HepG2 (cell line): ENCODE results near the gene PRDX2. TPM values are rescaled to one million over a fixed set of nuclear protein-coding genes. Genes with fewer than 3 reads are reported as not detected.

Source experiments
- ATF7-NPFF ChIP-seq: sonication (generic); formaldehyde crosslinking; IDR thresholded peaks from 2 replicates; pipeline ENCODE4 v1.8.1; 2023; ENCODE audit warnings: mild to moderate bottlenecking, low read depth, missing genetic modification reagents, moderate library complexity
- ESRRA ChIP-seq: sonication (generic); formaldehyde crosslinking; IDR thresholded peaks from 2 replicates; pipeline ENCODE4 v1.5.1; 2020; ENCODE audit warnings: mild to moderate bottlenecking, low read depth, missing genetic modification reagents
- HDAC1 ChIP-seq: sonication (generic); formaldehyde crosslinking; IDR thresholded peaks from 2 replicates; pipeline ENCODE4 v1.5.1; 2020; ENCODE audit warnings: mild to moderate bottlenecking, missing genetic modification reagents
- IKZF5 ChIP-seq: IDR thresholded peaks from 2 replicates; pipeline ENCODE4 v1.6.1; 2018; ENCODE audit warnings: missing genetic modification reagents, mild to moderate bottlenecking, missing compliant biosample characterization
- JUND ChIP-seq: sonication (generic); formaldehyde crosslinking; IDR thresholded peaks from 2 replicates; pipeline ENCODE4 v1.8.0; 2022; ENCODE audit warnings: mild to moderate bottlenecking, missing genetic modification reagents
- KLF12 ChIP-seq: sonication (generic); formaldehyde crosslinking; IDR thresholded peaks from 2 replicates; pipeline ENCODE4 v1.4.0; 2020; ENCODE audit warnings: missing genetic modification reagents, borderline replicate concordance
- KLF9 ChIP-seq: IDR thresholded peaks from 2 replicates; pipeline ENCODE4 v1.6.1; 2016; ENCODE audit warnings: low read depth
- LCORL ChIP-seq, 2 experiments: fragments of 450-650 bp in 1 of 2; sonication (generic) in 1 of 2; formaldehyde crosslinking in 1 of 2; IDR thresholded peaks; 2 replicates each; pipeline versions ENCODE4 v1.5.0 to v1.6.1; 2017 to 2020; ENCODE audit warnings: antibody characterized with exemption in 1 of 2, missing genetic modification reagents in 1 of 2
- MBD4 ChIP-seq: IDR thresholded peaks from 2 replicates; pipeline ENCODE4 v1.6.1; 2012; ENCODE audit warnings: low read length, inconsistent platforms, borderline replicate concordance
- NCOA2 ChIP-seq: sonication (generic); formaldehyde crosslinking; IDR thresholded peaks from 2 replicates; pipeline ENCODE4 v1.8.0; 2022; ENCODE audit warnings: inconsistent platforms
- PBX2 ChIP-seq: IDR thresholded peaks from 2 replicates; pipeline ENCODE4 v1.6.1; 2016; ENCODE audit warnings: control low read depth
- RARG ChIP-seq: sonication (generic); formaldehyde crosslinking; IDR thresholded peaks from 2 replicates; pipeline ENCODE4 v1.4.0; 2020; ENCODE audit warnings: low read depth, mild to moderate bottlenecking, missing genetic modification reagents
- RBM22 ChIP-seq: fragments of 200-400 bp; formaldehyde crosslinking; optimal IDR thresholded peaks from 2 replicates; pipeline ENCODE3; 2017; ENCODE audit warnings: mild to moderate bottlenecking, low read length, moderate library complexity
- REXO4 ChIP-seq: sonication (generic); formaldehyde crosslinking; IDR thresholded peaks from 2 replicates; pipeline ENCODE4 v1.8.0; 2022; ENCODE audit warnings: missing genetic modification reagents, mild to moderate bottlenecking, borderline replicate concordance
- SRSF4 ChIP-seq: fragments of 200-400 bp; formaldehyde crosslinking; IDR thresholded peaks from one replicate; pipeline ENCODE4 v1.6.1; 2018; ENCODE audit warnings: mild to moderate bottlenecking, low read depth, low read length, moderate library complexity; ENCODE audit not compliant: poor library complexity, severe bottlenecking
- SRY ChIP-seq: sonication (generic); formaldehyde crosslinking; IDR thresholded peaks from 2 replicates; pipeline ENCODE4 v1.8.0; 2022; ENCODE audit warnings: mild to moderate bottlenecking, missing genetic modification reagents
- TCF12 ChIP-seq, 2 experiments: fragments of 450-650 bp in 1 of 2; sonication (generic) in 1 of 2; formaldehyde crosslinking in 1 of 2; IDR thresholded peaks; 2 replicates each; pipeline versions ENCODE4 v1.6.1 to v1.8.0; 2017 to 2022; ENCODE audit warnings: antibody characterized with exemption in 1 of 2, mild to moderate bottlenecking in 1 of 2, missing genetic modification reagents in 1 of 2, moderate library complexity in 1 of 2
- YEATS2 ChIP-seq: sonication (generic); formaldehyde crosslinking; IDR thresholded peaks from 2 replicates; pipeline ENCODE4 v1.4.0; 2020; ENCODE audit warnings: missing genetic modification reagents, borderline replicate concordance
- ZFYVE20 ChIP-seq: sonication (generic); formaldehyde crosslinking; IDR thresholded peaks from 2 replicates; pipeline ENCODE4 v1.8.0; 2023; ENCODE audit warnings: low read depth, mild to moderate bottlenecking, moderate library complexity, missing genetic modification reagents, borderline replicate concordance
- ZKSCAN1 ChIP-seq: fragments of 150-350 bp; IDR thresholded peaks from 2 replicates; pipeline ENCODE4 v1.6.1; 2014; ENCODE audit warnings: low read length
- ZNF136 ChIP-seq: sonication (generic); formaldehyde crosslinking; IDR thresholded peaks from 2 replicates; pipeline ENCODE4 v1.8.1; 2022; ENCODE audit warnings: low read depth, mild to moderate bottlenecking, moderate library complexity, missing genetic modification reagents
- ZNF446 ChIP-seq: sonication (generic); formaldehyde crosslinking; IDR thresholded peaks from 2 replicates; pipeline ENCODE4 v1.5.0; 2020; ENCODE audit warnings: mild to moderate bottlenecking, missing genetic modification reagents
- ZNF530 ChIP-seq: sonication (generic); formaldehyde crosslinking; IDR thresholded peaks from 2 replicates; pipeline ENCODE4 v1.5.0; 2020; ENCODE audit warnings: low read depth, mild to moderate bottlenecking, missing genetic modification reagents
- ZNF776 ChIP-seq: sonication (generic); formaldehyde crosslinking; IDR thresholded peaks from 2 replicates; pipeline ENCODE4 v1.4.0; 2020; ENCODE audit warnings: mild to moderate bottlenecking, missing genetic modification reagents
- ZNF790 ChIP-seq: sonication (generic); formaldehyde crosslinking; IDR thresholded peaks from 2 replicates; pipeline ENCODE4 v1.8.0; 2022; ENCODE audit warnings: missing genetic modification reagents, mild to moderate bottlenecking, borderline replicate concordance
- ZNF878 ChIP-seq: sonication (generic); formaldehyde crosslinking; IDR thresholded peaks from 2 replicates; pipeline ENCODE4 v1.8.1; 2023; ENCODE audit warnings: mild to moderate bottlenecking, missing genetic modification reagents, moderate library complexity
- ZSCAN20 ChIP-seq: sonication (generic); formaldehyde crosslinking; IDR thresholded peaks from 2 replicates; pipeline ENCODE4 v1.4.0; 2020; ENCODE audit warnings: missing genetic modification reagents, mild to moderate bottlenecking, borderline replicate concordance
- ZSCAN30 ChIP-seq: sonication (generic); formaldehyde crosslinking; IDR thresholded peaks from 2 replicates; pipeline ENCODE4 v1.5.0; 2020; ENCODE audit warnings: mild to moderate bottlenecking, missing genetic modification reagents
- polyA plus RNA-seq, 8 experiments: library from polyadenylated mRNA; depleted of rRNA in 3 of 8; stranded (reverse) in 7 of 8; unstranded in 1 of 8; fragments of >200 nt; fragmentation: Illumina TruSeq in 4 of 8; extraction: Trizol in 4 of 8; gene quantifications; 2 replicates each; pipeline versions ENCODE4 v1.2.1 to v1.2.3, GENCODE V29; 2011 to 2016; ENCODE audit warnings: low read depth in 4 of 8, missing spikeins in 1 of 8, mixed read lengths in 1 of 8; ENCODE audit not compliant: insufficient read depth in 1 of 8
- total RNA-seq, 5 experiments: library from RNA; depleted of rRNA; stranded (reverse); fragments of >200 nt; fragmentation: Illumina TruSeq; extraction: Trizol; gene quantifications; 2 replicates each; pipeline ENCODE4 v1.2.3, GENCODE V29; 2016; ENCODE audit warnings: low read depth in 1 of 5

The PRDX2 gene
- total and polyA plus RNA-seq, 2 of the 13 experiments (the other 11 are each of a cell fraction or from before 2014, with no cell fraction given) = 218 to 381 TPM

GRCh38 chr19:12774588-12775555, 26.7 kb downstream of the PRDX2 start, which contains the start of gene HOOK2 (continued):
- no peak for TF ChIP-seq LCORL (IDR thresholded peaks at IDR 0.05)
- TF ChIP-seq LCORL (CRISPR knock-in tag; IDR thresholded peaks at IDR 0.05) = peak; percentile 43; the same call in 1 of the 2 replicates
- no peak for TF ChIP-seq RARG (CRISPR knock-in tag)
- peak; percentile 74; the same call in 1 of the 2 replicates for TF ChIP-seq ZNF776 (CRISPR knock-in tag)
- TF ChIP-seq PBX2 (CRISPR knock-in tag) = no peak
- 0 out of 2 replicates have a peak, but pooled peaks have one; percentile 45 for TF ChIP-seq ZFYVE20 (CRISPR knock-in tag)
- TF ChIP-seq YEATS2 (CRISPR knock-in tag) = 0 out of 2 replicates have a peak, but pooled peaks have one; percentile 56
- TF ChIP-seq ZSCAN20 (CRISPR knock-in tag) = no peak
- no peak for TF ChIP-seq RBM22
- TF ChIP-seq ZKSCAN1 = no peak
- 0 out of 2 replicates have a peak, but pooled peaks have one; percentile 41 for TF ChIP-seq ESRRA (CRISPR knock-in tag)
- TF ChIP-seq ZSCAN30 (CRISPR knock-in tag) = no peak
- 0 out of 2 replicates have a peak, but pooled peaks have one; percentile 14 for TF ChIP-seq IKZF5 (CRISPR knock-in tag)
- no peak for TF ChIP-seq ZNF136 (CRISPR knock-in tag)
- no peak for TF ChIP-seq ZNF878 (CRISPR knock-in tag)
- no peak for TF ChIP-seq NCOA2 (CRISPR knock-in tag)
- TF ChIP-seq ZNF446 (CRISPR knock-in tag) = no peak
- no peak for TF ChIP-seq SRSF4
- peak; percentile 60 for TF ChIP-seq ATF7-NPFF (CRISPR knock-in tag)
- no peak for TF ChIP-seq REXO4 (CRISPR knock-in tag)
- TF ChIP-seq KLF12 (CRISPR knock-in tag) = 0 out of 2 replicates have a peak, but pooled peaks have one; percentile 21
- no peak for TF ChIP-seq JUND
- no peak for TF ChIP-seq MBD4
- TF ChIP-seq TCF12 (IDR thresholded peaks at IDR 0.05) = no peak
- no peak; the same call in 1 of the 2 replicates for TF ChIP-seq TCF12 (CRISPR knock-in tag; IDR thresholded peaks at IDR 0.05)
- 0 out of 2 replicates have a peak, but pooled peaks have one; percentile 40 for TF ChIP-seq ZNF790 (CRISPR knock-in tag)
- no peak for TF ChIP-seq KLF9 (CRISPR knock-in tag)
- no peak for TF ChIP-seq ZNF530
- peak; percentile 3; the same call in 1 of the 2 replicates for TF ChIP-seq HDAC1
- no peak for TF ChIP-seq SRY (CRISPR knock-in tag)
